HG03135 (cell line): ENCODE measurements around the gene ARL15.

Source experiments
- ATAC-seq: cut with Tn5 transposase; IDR thresholded peaks from one replicate; pipeline ENCODE4 v1.9.1; 2021; ENCODE audit warnings: mild to moderate bottlenecking, moderate library complexity; ENCODE audit not compliant: unreplicated experiment

The ARL15 gene

GRCh38 chr5:53917095-53917494 is 393.3 kb downstream of the ARL15 start:
- ATAC-seq: no peak

DNA sequence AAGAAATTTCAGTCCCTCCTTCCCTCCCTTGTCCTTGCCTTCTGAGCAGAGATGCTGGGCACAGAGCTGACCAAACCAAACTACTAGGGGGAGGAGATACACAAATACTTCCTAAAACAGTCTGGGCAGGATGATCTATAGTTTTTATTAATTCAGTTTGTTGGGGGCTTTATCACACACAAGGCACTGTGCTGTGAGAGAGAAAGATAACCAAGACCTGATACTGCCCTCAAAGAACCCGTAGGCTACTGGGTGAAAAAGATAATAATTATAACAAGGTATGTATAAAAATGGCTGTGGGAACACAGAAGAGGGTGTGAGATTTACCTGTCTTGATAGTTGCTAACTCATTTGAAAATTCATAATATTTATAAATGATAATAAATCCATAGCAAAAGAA is 395.3 kb downstream of the ARL15 start:
- no peak for ATAC-seq

DNA sequence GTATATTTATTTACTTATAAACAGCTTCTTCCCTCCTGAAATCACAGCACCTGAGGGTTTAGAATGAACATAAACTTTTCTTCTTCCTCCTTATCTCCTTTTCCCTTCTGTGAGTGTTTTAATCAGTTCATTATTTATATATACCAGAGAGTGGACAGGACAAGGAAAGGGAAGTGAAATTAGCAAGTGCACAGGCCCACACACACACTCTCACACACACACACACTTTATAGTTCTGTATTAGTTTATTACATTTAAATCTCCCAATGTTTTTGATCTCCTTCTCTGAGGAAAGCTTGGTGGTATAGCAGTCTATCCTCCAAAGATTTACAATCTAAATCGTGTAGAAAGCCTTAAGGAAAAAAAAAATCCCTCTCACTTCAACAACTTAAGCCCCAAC is 396.4 kb downstream of the ARL15 start:
- ATAC-seq: no peak

DNA sequence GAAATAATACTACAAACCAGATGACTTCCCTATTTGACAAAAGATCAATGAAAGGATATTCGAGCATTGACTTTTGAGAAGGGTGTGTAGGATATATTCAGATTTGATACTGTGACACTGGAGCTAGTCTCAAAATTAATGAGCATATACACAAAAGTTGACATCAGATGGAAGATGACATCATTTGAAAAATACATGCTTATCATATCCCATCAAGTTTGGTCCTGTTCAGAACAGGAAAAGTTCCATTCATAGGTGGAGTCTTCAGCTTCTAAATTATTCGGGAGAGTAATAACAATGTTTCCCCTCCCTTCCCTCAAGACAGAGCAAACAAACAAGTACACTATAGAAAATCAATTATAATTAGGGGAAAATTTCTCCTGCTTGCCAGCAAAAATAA is 401.6 kb downstream of the ARL15 start:
- ATAC-seq: no peak

- no peak for ATAC-seq
These were observed 402.5 kb downstream of the ARL15 start for GRCh38 chr5:53907827-53908226.

GRCh38 chr5:53906736-53907135 is 403.6 kb downstream of the ARL15 start:
- ATAC-seq: no peak

GRCh38 chr5:53902296-53902907 is 408.0 kb downstream of the ARL15 start:
- no peak for ATAC-seq

GRCh38 chr5:53900677-53901076 is 409.7 kb downstream of the ARL15 start:
- no peak for ATAC-seq

GRCh38 chr5:53895091-53895683 is 415.2 kb downstream of the ARL15 start:
- no peak for ATAC-seq

DNA sequence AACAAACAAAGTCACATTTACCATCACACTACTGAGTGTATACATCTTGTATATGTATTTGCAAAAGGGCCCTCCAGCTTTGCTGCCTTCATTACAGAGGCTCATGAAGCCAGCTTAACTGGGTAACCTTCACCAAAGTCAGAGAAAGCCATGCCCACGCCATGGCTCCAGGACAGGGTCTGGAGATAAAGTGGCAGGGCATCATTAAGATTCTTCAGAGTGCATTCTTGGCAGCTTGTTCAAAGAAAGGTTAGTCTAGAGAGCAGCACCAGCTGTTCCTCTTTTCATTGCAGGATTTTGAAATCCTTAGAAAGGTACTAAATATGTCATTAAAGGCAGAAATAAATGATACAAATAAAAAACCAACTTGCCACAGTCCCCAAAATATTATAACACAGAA is 416.7 kb downstream of the ARL15 start:
- ATAC-seq: no peak

DNA sequence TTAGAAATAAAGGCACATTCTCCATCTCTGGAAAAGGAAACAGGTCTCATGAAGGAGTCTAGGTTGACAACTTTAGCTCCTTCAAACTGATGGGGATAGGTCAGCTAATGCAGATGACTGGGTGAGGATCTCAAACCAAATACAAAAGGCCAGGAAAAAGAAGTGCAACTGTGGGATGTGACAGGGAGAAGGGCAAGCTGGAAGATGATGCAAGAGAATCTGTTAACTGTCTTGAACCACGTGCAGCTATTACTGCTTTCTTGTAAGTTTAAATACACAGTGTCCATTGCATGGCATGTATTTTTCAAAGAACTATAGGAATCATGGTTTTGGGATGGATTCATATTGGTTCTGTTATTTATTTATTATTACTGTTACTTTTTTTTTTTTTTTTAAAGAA is 418.1 kb downstream of the ARL15 start:
- ATAC-seq: no peak

GRCh38 chr5:53891159-53891558 is 419.2 kb downstream of the ARL15 start:
- ATAC-seq: no peak

- no peak for ATAC-seq
These were observed 419.9 kb downstream of the ARL15 start for GRCh38 chr5:53890490-53890889.

- ATAC-seq: no peak
These were observed 425.5 kb downstream of the ARL15 start for GRCh38 chr5:53884844-53885243.

DNA sequence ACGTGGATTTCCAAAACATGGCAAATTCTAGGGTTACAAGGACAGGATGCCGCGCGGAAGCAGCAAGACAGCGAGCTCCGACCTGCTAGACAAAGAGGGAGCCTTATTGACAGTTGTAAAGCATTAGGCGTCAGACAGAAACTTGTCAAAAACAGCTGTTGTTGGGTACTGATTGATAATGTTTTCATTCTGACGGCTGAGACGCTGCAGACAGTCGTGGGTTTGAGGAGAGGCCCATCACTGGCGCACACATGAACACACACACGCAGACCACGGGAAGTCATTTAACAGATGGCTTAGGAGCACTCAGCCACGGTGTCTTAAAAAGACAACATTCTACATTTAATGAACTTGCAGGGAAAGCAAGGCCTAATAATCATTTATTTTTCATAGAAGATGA is 426.0 kb downstream of the ARL15 start:
- ATAC-seq: no peak

DNA sequence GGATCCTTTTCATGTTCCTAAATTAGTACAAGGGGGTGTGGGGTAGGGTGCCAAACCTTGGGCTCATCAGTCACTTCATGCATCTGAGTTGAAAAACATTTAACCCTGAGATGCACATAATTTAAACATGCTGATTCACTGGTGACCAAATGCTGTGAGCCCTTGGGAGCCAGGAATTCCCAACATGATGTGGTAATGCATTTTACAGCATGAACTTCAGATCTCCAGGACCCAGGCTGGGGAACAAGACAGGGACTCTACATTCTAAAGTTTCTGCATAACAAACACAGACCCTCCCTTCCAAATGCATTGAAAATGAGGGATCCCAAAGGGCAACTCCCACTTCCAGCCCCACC is 427.7 kb downstream of the ARL15 start:
- ATAC-seq: no peak

DNA sequence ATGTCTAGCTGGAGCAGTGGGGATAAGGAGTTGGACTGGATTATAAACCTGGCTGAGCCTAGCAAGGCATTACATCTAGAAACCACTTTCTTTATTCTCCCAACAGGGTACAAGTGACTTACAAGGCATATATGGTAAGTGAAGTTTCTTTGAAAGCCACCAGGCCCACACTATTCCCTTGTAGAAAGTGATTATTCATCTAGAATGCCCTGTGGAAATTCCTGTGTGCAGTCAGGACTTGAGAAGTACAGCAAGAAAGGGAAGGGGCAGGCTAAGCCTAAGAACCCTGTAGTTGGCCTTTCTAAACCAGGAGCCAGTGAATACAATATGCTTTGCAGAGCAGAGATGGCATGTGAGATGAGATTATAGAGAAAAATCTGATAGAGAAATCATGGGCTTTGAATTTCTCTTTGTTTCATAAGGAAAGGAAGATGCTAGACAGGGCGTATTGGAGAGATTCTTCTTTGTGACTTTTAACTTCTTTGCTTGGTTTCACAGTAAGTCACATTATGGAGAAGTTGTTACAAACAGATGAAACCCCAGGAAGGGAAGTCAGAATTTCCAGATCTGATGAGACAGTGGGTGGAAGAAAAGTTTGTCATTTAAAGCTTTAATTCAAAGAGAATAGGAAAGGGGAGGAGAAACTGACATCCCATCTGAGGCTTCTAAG is 428.2 kb downstream of the ARL15 start:
- ATAC-seq: no peak

DNA sequence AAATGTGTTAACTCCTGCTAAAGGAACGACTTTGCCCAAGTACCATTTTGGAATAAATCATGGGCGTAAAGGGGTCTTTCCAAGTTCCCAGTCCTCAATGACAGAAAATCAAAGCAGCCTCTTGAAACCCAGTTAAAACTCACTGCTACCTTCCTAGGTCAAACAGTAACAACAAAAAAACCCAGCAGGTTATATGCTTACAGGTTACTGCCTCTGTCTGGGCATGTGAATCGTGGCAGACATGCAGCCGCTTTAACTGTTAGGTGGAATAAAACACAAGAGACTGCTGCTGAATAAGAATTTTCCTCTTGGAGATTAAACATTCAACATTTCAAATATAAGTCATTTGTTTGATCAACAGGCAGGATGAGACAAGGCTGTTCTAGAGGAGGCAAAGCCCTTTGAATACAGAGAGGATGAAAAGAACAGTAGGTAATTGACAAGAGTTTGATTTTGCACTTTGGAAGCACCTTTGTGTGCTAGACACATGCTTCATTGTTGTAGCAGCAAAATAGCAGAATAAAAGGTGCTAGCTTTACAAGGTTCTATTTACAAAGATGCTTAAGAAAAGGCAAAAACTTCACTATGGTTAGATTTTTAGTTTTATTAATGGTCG is 430.6 kb downstream of the ARL15 start:
- ATAC-seq: no peak

GRCh38 chr5:53878015-53878414 is 432.4 kb downstream of the ARL15 start:
- no peak for ATAC-seq

DNA sequence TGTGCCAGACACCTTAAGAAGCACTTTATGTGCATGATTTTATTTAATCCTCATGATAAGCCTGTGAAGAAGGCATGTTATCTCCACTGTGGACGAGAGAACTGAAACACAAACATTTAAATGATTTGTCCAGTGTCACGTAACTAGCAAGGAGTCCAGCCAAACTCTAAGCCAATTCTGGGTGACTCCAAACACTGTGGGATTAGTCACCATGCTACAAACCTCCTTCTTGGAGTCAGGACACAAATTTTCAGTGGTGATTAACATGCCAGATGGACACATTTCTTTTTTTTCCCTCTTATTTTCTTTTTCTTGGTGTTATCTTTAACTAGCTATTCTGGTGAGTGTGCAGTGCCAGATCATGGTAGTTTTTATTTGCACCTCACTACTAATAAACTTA is 433.1 kb downstream of the ARL15 start:
- no peak for ATAC-seq

GRCh38 chr5:53874409-53874808 is 436.0 kb downstream of the ARL15 start:
- no peak for ATAC-seq

GRCh38 chr5:53873235-53873634 is 437.1 kb downstream of the ARL15 start:
- no peak for ATAC-seq
